Fibroblast of lung (primary cell): ENCODE measurements around the gene PXDN.
"Not testable (repeated sequence)": the region's sequence is repeated elsewhere in the genome, so short reads cannot be mapped to it uniquely, and the experiment has no call there.

ENCODE experiments used
- CTCF ChIP-seq, 2 donors: IDR thresholded peaks in 1 of 2; conservative IDR thresholded peaks in 1 of 2; 1 replicate in 1 of 2; 2 replicates in 1 of 2; pipeline ENCODE4 v1.5.1; 2011 to 2012; ENCODE audit warnings: low read length in 2 of 2, control low read depth in 1 of 2, inconsistent platforms in 1 of 2, low read depth in 1 of 2, mild to moderate bottlenecking in 1 of 2
- EZH2 ChIP-seq: IDR thresholded peaks from 2 replicates; pipeline ENCODE4 v1.5.1; 2012; ENCODE audit warnings: low read length, control low read depth, mild to moderate bottlenecking; ENCODE audit errors: missing control alignments

GRCh38 chr2:1679488-1680039, 64.8 kb downstream of the PXDN start:
- not testable (repeated sequence) for TF ChIP-seq CTCF (conservative IDR thresholded peaks at IDR 0.05 in 1 of 2, IDR thresholded peaks at IDR 0.05 in 1 of 2; ENCODE audit: low read depth in 1 of 2, low read length in 2 of 2); EZH2
